Activated CD8-positive, alpha-beta memory T cell treated with anti-CD3 and anti-CD28 coated beads, Interleukin-2, amount 50 U/mL, for 48 hours (primary cell): ENCODE measurements around the gene PACRGL.
"Not testable (repeated sequence)": the region's sequence is repeated elsewhere in the genome, so short reads cannot be mapped to it uniquely, and the experiment has no call there.

ENCODE experiments used
- DNase-seq: peaks from one replicate; pipeline ENCODE4 v3.0.0-alpha.2; 2020

PACRGL gene

DNA sequence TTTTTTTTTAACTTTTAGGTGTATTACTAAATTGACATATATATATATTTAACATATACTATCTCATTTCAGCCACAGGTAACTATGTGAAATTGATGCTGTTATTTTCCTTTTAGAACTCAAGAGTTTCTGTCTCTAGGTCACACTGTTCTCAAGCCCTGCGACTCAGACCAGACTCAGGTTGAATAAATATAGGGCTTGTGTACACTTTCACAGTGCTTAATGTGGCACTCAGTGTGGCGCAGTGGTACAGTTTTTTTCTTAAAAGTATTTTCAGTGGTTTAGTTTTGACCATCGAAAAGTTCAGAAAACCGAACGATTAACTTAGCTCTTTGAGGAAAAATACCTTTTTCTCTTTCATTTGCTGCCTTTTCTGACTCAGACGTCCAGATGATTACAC, 24.7 kb downstream of the PACRGL start:
- DNase-seq, result no peak

DNA sequence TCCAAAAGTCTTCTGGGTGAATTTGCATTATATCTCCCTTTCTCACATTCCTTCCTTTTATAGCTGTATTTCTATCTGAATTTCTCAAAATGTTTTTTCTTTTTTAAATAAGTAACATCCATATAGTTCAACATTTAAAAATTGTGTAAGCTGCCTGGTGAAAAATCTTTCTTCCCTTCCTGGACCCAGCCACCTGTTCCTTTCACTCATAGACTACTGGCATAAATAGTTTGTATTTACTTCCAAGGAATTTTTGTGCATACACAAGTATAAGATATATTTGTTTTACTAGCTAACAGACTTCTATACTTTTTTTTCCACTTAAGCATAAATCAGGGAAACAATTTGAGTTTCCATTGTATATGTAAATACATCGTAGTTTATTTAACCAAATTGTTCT, 35.7 kb downstream of the PACRGL start:
- DNase-seq, result no peak

DNA sequence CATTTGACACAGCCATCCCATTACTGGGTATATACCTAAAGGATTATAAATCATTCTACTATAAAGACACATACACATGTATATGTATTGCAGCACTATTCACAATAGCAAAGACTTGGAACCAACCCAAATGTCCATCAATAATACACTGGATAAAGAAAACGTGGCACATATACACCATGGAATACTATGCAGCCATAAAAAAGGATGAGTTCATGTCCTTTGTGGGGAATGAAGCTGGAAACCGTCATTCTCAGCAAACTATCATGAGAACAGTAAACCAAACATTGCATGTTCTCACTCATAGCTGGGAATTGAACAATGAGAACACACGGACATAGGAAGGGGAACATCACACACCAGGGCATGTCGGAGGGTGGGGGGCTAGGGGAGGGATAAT, 45.7 kb downstream of the PACRGL start:
- DNase-seq, result not testable (repeated sequence)

DNA sequence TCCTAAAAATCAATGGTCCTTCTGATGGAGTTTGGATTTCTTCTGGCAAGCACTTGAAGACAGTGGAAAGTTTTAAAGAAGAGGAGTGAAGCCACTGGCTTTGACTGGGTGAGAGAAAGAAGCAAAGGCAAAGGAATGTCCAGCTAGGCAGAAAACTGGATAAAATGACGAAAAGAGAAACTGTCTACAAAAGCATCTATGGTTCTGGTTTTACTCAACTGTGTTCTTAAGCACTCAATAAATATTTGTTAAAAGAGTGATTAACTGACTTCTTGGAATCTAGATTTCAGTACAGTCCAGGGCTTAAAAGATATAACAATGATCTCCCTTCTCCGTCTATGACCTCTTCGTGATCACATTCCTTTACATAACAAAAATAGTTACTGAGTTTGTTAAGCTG, 52.4 kb downstream of the PACRGL start:
- no peak for DNase-seq

DNA sequence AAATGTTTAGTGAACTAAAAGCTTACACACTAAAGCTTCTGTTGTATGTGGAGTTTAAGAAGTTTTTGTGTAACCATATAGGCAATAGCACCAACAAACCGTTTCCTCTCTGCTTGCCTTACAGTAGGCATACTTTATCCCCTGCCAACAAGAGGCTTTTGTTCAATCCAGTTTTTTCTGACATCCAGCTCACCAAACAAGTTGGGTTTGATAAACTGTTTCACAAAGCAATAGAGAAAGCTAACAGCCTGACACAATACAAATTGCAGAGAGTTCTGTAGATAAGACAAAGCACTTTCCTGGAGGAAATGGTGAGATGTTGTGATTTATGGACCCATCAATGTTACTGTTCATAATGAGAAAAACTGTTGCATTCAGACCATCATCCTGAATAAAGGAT, 53.8 kb downstream of the PACRGL start:
- no peak for DNase-seq

DNA sequence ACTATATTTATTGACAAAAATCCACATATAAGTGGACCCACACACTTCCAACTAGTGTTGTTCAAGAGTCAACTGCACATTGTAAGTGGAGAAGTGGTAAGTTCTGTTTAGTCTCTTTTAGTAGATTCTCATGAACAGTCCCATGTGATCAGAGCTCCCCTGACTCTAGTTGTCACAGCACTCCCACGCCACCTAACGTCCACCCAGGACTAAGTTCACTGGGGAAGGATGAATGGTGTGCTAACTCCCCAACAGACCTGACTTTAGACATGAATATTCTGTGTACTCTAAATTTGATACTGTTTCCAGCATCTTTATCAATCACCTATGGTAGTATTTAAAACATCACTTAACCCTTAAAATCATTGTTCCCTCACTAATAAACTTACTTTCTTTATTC, 59.8 kb downstream of the PACRGL start:
- DNase-seq, result no peak

DNA sequence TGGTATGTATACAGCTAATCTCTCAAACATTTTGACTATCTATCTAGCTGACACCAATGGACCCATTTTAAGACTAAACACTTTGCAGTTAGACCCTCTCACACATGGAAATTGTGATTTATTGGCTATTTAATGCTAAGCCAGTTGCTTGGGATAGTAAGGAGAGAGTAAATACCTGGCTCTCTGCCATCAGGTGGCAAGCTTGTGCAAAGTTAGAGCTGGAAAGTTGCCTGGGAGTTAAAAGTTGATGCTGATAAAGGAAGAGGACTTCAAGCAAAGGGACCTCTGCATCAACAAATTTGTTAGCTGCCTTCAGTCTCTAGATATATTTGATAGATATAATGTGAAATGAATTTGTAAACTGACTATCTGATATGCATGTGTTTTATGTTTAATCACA, 61.1 kb downstream of the PACRGL start:
- DNase-seq, result no peak

DNA sequence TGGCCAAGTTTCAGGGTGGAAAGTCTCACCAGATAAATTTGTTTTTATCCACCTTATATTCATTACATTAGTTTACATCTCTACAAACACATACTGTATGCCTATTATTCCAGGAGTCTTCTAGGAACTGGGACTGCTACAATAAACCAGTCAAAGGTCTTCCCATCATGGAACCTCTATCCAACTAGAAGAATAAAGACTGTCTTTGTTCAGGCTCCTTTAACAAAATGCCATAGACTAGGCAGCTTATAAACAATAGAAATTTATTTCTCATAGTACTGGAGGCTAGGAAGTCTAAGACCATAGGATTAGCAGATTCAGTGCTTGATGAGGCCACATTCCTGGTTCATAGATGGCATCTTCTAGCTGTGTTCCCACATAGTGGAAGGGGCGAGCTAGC, 61.6 kb downstream of the PACRGL start:
- DNase-seq, result no peak

DNA sequence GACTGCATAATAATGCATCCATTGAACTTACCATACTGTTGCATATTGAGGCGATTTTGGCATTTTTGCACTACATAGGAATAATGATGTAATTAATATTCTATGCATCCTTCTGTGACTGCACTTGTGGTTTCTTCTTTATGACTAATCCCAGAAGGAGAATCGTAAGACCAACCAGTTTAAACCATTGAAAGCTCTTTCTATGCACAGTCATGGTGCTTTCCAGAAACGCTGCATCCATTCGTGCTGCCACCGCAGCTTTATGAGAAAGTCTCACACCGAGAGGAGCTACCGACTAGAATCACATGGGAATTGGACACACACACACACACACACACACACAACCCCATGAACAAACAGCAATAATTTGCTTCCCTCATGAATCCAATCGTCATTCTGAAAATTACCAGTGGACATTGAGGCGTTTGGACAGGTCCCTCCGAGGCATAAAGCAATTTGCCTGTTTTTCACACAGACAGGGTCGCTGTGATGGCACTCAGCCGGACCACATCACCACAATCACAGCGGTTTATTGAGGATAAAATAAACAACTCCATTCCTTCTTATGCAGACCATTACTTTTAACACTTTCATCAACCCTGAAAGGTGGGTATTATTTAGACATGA, 64.2 kb downstream of the PACRGL start:
- DNase-seq, result no peak

DNA sequence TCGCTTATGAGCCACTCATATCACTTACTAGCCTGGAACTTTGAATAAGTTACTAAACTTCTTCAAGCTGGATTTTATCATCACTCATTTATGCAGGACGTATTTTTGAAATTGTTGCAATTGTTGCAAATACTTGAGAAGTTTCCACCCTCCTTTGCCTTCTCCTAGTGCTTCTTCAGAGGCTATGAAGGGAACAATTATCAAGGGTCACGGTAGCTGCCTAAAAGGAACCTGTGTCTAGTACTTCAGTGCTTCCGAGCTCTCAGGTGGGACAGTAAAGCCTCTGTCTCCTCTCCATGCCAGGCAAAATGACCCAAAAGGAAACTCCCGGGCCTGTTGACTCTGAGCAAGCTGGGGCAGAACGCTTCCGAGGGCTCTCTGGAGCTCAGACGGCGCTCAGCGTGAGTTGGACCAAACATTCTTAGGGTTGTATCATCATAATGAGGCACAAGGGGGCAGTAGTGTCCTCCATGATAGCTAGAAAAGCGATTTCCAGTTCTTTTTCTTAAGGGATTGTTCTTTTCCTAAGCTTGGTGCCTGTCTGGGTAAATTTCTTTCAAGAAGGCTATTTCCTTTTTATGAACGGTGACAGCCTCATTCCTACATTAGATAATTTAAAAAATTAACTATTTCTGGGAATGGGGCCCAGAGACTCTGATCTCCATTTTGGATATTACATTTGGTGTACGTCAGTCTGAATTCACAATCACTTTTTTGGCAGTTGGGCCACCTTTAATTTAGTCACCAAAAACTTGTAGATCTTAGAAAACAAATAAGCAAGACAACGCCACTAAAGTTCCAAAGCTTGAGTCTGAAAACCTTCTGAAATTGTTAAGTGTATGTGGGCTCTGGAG, 73.1 kb downstream of the PACRGL start:
- DNase-seq, result no peak

DNA sequence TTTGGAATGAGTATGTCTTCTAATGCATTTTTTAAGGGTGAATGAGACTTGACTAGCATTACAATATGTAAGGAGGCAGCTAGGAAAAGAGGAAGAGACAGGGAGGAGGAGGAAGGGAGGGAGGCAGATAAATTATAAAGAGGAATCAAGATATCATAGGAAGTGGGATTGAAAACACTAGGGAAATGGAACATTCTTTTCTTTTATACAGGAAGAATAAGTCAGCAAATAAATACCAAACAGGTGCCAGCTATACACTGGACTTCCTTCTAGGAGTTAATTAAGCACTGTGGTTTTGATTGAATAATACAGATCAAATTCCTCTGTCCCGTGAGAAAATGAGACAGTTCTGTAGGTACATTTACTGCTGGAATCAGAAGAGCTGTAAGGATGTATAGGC, 78.6 kb downstream of the PACRGL start:
- no peak for DNase-seq

DNA sequence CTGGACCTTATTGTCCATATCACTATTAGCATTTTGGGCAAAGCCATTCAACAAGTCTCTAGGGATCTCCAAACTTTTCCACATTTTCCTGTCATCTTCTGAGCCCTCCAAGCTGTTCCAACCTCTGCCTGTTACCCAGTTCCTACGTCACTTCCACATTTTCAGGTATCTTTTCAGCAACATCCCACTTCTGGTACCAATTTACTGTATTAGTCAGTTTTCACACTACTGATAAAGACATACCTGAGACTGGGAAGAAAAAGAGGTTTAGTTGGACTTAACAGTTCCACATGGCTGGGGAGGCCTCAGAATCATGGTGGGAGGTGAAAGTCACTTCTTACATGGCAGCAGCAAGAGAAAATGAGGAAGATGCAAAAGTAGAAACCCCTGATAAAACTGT, 82.9 kb downstream of the PACRGL start:
- DNase-seq, result not testable (repeated sequence)

DNA sequence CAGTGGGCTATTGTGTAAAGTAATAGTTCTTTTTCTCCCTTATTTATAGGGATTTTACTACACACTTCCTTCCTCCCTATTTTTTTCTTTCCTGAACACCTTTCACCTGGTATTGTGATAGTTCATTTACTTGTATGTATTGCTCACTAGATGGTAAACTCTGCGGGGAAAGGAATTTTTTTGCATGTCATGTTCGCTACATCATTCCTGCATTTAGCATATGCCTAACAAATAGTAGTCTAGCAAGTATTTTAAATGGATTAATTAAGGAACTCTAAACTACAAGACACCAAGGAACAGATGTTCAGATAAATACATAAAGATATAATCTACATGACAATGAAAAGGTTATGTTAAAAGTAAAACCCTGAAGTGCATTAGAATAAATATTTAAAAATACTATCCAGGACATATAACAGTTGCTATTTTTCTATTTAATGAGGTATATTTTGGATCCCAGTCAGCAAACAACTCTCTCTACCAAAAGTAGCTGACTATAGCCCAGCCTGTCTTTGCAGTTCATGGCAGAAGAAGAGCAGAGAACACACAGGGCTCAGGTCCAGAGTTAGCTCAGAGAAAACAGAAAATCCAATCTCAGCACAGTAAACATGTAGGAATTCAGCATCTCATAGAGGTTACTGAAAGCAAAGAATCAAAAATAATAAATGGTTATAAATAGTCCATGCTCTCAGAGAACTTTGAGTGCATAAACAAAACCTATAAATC, 87.8 kb downstream of the PACRGL start:
- no peak for DNase-seq
